GM10248 (cell line): ENCODE data around the gene SHFL.

Experiments
- CTCF ChIA-PET: fragments of 300-600 bp; sonication (Branson Sonifier 250); formaldehyde crosslinking; extraction: SDS; loops from one replicate; lab custom pipeline; 2021; ENCODE audit warnings: antibody characterized with exemption; lab: Yijun Ruan, JAX
- POLR2A ChIA-PET: fragments of 350-650 bp; sonication (Branson Sonifier 250); formaldehyde crosslinking; extraction: SDS; loops from one replicate; lab custom pipeline; 2020; ENCODE audit warnings: antibody characterized with exemption; lab: Yijun Ruan, JAX
- DNase-seq: peaks from one replicate; pipeline ENCODE4 v3.0.0; 2012; ENCODE audit errors: extremely low spot score
- CTCF ChIP-seq: IDR thresholded peaks from 2 replicates; pipeline ENCODE4 v1.5.1; 2012; ENCODE audit warnings: mild to moderate bottlenecking, low read depth; ENCODE audit errors: extremely low read depth, missing control alignments, control extremely low read depth

The SHFL gene

GRCh38 chr19:10138879-10139795 lies 53.0 kb downstream of the SHFL start:
- DNase-seq: no peak
- ChIA-PET CTCF (interaction anchor here (1.0 to 1.6 kb wide), 5 partner anchors 8 to 120 kb away, joined by 3 to 5 read pairs (median 3); no protein-coding TSS in a partner anchor), POLR2A (no interaction called here)
- no peak for TF ChIP-seq CTCF

GRCh38 chr19:10139952-10140351 lies 53.8 kb downstream of the SHFL start:
- TF ChIP-seq CTCF: no peak
- DNase-seq: no peak
- ChIA-PET POLR2A (no interaction called here), CTCF (interaction anchor here (0.9 to 1.1 kb wide), 2 partner anchors 110 to 252 kb away, joined by 3 to 4 read pairs; no protein-coding TSS in a partner anchor)

- no peak for DNase-seq
- POLR2A ChIA-PET: no interaction called here
- no peak for TF ChIP-seq CTCF
- CTCF ChIA-PET: interaction anchor here (0.9 to 2.2 kb wide), 3 partner anchors 10 to 239 kb away, joined by 3 to 6 read pairs (median 5); partner anchors contain the start of gene TYK2
These were observed 55.4 kb downstream of the SHFL start for GRCh38 chr19:10141479-10141878.

DNA sequence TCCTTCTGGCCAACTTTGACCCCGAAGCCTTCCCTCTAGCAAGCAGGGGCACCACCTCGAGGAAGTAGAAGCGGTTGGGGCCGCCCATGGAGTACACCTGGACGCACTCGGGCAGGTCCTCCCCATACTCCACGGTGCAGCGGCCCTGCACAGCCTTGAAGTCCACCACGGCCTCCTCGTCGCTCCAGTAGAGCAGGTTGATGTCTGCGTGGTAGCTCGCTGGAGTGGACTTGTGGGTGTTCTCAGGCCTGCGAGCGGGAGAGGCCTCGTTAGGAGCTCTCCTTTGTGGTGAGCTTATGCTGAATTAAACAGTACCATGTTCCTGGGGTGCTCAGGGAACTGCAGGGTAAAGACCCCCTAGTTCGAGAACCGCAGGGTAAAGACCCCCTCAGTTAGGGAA lies 55.9 kb downstream of the SHFL start:
- ChIA-PET POLR2A (no interaction called here), CTCF (interaction anchor here (0.9 to 2.2 kb wide), 4 partner anchors 11 to 238 kb away, joined by 3 to 6 read pairs (median 4); partner anchors contain the start of gene TYK2)
- no peak for DNase-seq
- no peak for TF ChIP-seq CTCF
